ENCODE data around the gene KTN1. TPM values are rescaled to one million over a fixed set of nuclear protein-coding genes. Genes with fewer than 3 reads are reported as not detected.

KTN1 gene
- total and polyA plus RNA-seq, 7 donors = 218 to 607 (median 279) TPM

DNA sequence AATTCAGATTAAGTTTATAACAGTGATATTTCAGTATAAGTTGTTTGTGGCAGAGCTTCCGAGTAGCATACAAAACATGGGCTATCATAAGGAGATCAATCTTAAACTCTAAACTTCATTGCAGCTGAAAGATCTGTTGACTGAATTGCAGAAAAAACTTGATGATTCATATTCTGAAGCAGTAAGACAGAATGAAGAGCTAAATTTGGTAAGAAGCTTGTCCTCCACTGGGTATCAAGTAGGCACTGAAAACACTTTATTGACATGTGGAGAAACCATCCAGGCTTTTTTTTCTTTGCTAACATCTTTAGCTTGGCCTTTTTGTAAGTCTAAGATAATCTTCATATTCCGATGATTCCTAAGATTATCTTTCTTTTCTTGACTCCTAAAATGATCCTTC lies 93.0 kb downstream of the KTN1 start:
- peak overlapping the region; percentile 73 for H3K27ac ChIP-seq
- H3K36me3 ChIP-seq (ENCODE audit: insufficient read depth in 1 of 2, low read depth in 1 of 2) = peaks cover 0 to 93% of the 10 kb centered on the region in 2 donors
- no peak overlapping the region for H3K4me3 ChIP-seq
- 57 to 97% (median 77%) methylated on average over 2 of the region's 2 CpGs for WGBS, 3 donors
- H3K4me1 ChIP-seq = peaks cover 32% of the 10 kb centered on the region
- ATAC-seq (peak; percentile 57 to 91 (median 70)), DNase-seq (no peak)
- H3K9me3 ChIP-seq = no peaks in the 10 kb centered on the region
- no peaks in the 10 kb centered on the region for H3K27me3 ChIP-seq (ENCODE audit: insufficient read depth in 3 of 3, low read length in 2 of 3)
- intact Hi-C loops (cut with DNase I) = loop anchor here in 1 of 2 donors (10.0 kb wide), 1 partner anchor 88 kb away; the partner anchor contains the start of gene KTN1
- TF ChIP-seq, protein P1, sequence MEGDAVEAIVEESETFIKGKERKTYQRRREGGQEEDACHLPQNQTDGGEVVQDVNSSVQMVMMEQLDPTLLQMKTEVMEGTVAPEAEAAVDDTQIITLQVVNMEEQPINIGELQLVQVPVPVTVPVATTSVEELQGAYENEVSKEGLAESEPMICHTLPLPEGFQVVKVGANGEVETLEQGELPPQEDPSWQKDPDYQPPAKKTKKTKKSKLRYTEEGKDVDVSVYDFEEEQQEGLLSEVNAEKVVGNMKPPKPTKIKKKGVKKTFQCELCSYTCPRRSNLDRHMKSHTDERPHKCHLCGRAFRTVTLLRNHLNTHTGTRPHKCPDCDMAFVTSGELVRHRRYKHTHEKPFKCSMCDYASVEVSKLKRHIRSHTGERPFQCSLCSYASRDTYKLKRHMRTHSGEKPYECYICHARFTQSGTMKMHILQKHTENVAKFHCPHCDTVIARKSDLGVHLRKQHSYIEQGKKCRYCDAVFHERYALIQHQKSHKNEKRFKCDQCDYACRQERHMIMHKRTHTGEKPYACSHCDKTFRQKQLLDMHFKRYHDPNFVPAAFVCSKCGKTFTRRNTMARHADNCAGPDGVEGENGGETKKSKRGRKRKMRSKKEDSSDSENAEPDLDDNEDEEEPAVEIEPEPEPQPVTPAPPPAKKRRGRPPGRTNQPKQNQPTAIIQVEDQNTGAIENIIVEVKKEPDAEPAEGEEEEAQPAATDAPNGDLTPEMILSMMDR (IDR thresholded peaks at IDR 0.05) = no peak

DNA sequence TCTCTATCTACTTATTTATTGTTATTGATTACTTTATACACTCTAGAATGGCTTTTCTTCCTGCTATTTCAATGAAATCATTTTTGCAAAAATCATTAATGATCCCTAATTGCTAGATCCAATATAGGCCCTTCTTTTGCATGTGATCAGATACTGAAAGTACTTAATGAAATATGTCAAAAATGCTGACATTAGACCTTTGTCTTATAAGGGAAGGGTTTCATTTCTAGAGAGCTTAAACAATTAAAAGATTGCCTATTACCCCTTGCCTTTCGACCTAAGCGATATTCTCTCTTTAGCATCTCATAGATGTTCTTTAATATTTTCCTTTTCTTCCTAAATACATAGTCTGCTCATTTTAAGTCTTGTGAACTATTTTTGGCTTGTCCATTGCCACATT lies 101.1 kb downstream of the KTN1 start:
- Histone ChIP-seq H3K27me3 (ENCODE audit: insufficient read depth in 3 of 3, low read length in 2 of 3) (no peaks in the 10 kb centered on the region), H3K9me3 (no peaks in the 10 kb centered on the region), H3K27ac (peak overlapping the region; percentile 86), H3K36me3 (ENCODE audit: insufficient read depth in 1 of 2, low read depth in 1 of 2) (peaks cover 8 to 94% of the 10 kb centered on the region in 2 donors), H3K4me1 (peaks cover 15% of the 10 kb centered on the region), H3K4me3 (no peak overlapping the region)
- TF ChIP-seq, protein P1 (IDR thresholded peaks at IDR 0.05) = no peak
- WGBS, 3 donors = 96 to 99% (median 99%) methylated on average over 2 of the region's 2 CpGs
- no peak for ATAC-seq
- intact Hi-C loops (cut with DNase I) = no loop called here
- DNase-seq = no peak

DNA sequence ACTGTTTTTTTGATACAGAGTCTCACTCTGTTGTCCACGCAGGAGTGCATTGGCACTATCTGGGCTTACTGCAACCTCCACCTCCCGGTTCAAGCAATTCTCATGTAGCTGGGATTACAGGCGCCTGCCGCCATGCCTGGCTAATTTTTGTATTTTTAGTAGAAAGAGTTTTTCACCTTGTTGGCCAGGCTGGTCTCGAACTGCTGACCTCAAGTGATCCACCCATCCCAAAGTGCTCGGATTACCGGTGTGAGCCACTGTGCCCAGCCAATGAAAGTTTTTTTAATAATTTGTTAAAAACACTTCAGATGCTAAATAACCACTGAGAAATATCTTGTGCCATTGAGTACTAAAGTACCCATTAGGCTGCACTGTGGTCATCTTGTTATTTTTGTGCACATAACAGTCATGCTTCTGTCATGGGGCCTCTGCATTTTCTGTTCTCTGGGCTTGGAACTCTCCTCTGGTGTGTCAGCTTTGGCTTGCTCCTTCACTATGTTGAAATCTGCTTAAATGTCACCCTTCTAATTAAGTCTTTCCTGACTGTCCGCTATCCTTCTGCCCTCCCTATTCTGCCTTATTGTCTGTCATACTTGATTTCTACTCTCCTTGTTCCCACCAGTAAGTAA lies 105.1 kb downstream of the KTN1 start:
- H3K36me3 ChIP-seq (ENCODE audit: insufficient read depth in 1 of 2, low read depth in 1 of 2) = peaks cover 6 to 58% of the 10 kb centered on the region in 2 donors
- no peak overlapping the region for H3K4me3 ChIP-seq
- 44 to 63% (median 54%) methylated on average over 8 of the region's 8 CpGs for WGBS, 3 donors
- H3K27me3 ChIP-seq (ENCODE audit: insufficient read depth in 3 of 3, low read length in 2 of 3) = no peaks in the 10 kb centered on the region
- DNase-seq = no peak
- TF ChIP-seq, protein P1 (IDR thresholded peaks at IDR 0.05) = no peak
- H3K9me3 ChIP-seq = no peaks in the 10 kb centered on the region
- intact Hi-C loops (cut with DNase I) = no loop called here
- H3K27ac ChIP-seq = peak overlapping the region; percentile 86
- peaks cover 28% of the 10 kb centered on the region for H3K4me1 ChIP-seq
- peak; percentile 94 to 96 (median 95) for ATAC-seq

DNA sequence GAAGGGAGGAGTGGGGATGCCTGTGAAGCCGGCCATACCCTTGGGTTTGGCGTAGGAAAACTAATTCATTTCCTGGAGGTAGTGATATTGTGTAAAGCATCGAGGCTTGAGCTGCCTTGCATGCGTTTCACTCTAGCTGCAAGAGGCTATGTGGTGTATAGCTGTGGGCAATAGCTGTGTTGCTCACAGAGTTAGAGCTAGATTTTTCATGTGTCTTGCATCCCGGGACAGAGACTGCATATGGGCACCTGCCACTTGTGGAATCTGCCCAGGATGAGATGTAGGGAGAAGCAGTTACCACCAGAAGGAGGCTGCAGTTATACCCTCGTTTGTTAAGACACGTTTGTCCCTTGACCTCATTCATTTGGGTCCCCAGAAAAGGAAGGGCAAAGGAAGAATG lies 106.7 kb downstream of the KTN1 start:
- Histone ChIP-seq H3K4me1 (peaks cover 36% of the 10 kb centered on the region), H3K4me3 (no peak overlapping the region), H3K36me3 (ENCODE audit: insufficient read depth in 1 of 2, low read depth in 1 of 2) (peaks cover 0 to 42% of the 10 kb centered on the region in 2 donors), H3K27ac (peak overlapping the region; percentile 86), H3K27me3 (ENCODE audit: insufficient read depth in 3 of 3, low read length in 2 of 3) (no peaks in the 10 kb centered on the region), H3K9me3 (no peaks in the 10 kb centered on the region)
- intact Hi-C loops (cut with DNase I) = no loop called here
- 77 to 84% (median 83%) methylated on average over 7 of the region's 7 CpGs for WGBS, 3 donors
- ATAC-seq (no peak), DNase-seq (no peak)
- TF ChIP-seq, protein P1 (IDR thresholded peaks at IDR 0.05) = no peak

DNA sequence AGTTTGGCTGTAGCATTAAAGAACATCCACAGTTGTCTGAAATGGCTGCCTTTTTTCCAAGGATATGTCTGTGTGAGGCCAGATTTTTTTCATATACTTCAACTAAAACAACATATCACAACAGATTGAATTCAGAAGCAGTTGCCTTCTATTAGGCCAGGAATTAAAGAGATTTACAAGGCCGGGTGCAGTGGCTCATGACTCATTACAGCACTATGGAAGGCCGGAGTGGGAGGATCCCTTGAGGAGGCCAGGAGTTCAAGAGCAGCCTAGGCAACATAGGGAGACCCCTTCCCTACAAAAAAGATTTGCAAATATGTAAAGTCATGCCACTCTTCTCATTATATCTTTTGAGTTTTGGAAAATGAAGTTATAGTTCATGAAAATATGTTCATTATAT lies 108.6 kb downstream of the KTN1 start:
- WGBS, 3 donors = 70 to 81% (median 79%) methylated on average over 2 of the region's 2 CpGs
- peaks cover 36% of the 10 kb centered on the region for H3K4me1 ChIP-seq
- DNase-seq = no peak
- intact Hi-C loops (cut with DNase I) = no loop called here
- TF ChIP-seq, protein P1 (IDR thresholded peaks at IDR 0.05) = no peak
- H3K27ac ChIP-seq = no peak overlapping the region
- H3K4me3 ChIP-seq = no peak overlapping the region
- H3K36me3 ChIP-seq (ENCODE audit: insufficient read depth in 1 of 2, low read depth in 1 of 2) = peaks cover 0 to 23% of the 10 kb centered on the region in 2 donors
- H3K27me3 ChIP-seq (ENCODE audit: insufficient read depth in 3 of 3, low read length in 2 of 3) = no peaks in the 10 kb centered on the region
- H3K9me3 ChIP-seq = no peaks in the 10 kb centered on the region
- no peak for ATAC-seq

Data from psoas muscle (tissue), 8 donors.